WI38 (cell line): ENCODE results near the gene ITPK1.

Source experiments
- H3K4me3 ChIP-seq: 2 replicates; pipeline ENCODE4 v1.5.1; 2011; ENCODE audit warnings: low read depth, mild to moderate bottlenecking, control low read depth, low read length
- TF ChIP-seq, protein P1 (sequence below): IDR thresholded peaks from 2 replicates; pipeline ENCODE4 v1.5.1; 2012; ENCODE audit warnings: low read depth, mild to moderate bottlenecking, control low read depth, low read length

ITPK1 gene

DNA sequence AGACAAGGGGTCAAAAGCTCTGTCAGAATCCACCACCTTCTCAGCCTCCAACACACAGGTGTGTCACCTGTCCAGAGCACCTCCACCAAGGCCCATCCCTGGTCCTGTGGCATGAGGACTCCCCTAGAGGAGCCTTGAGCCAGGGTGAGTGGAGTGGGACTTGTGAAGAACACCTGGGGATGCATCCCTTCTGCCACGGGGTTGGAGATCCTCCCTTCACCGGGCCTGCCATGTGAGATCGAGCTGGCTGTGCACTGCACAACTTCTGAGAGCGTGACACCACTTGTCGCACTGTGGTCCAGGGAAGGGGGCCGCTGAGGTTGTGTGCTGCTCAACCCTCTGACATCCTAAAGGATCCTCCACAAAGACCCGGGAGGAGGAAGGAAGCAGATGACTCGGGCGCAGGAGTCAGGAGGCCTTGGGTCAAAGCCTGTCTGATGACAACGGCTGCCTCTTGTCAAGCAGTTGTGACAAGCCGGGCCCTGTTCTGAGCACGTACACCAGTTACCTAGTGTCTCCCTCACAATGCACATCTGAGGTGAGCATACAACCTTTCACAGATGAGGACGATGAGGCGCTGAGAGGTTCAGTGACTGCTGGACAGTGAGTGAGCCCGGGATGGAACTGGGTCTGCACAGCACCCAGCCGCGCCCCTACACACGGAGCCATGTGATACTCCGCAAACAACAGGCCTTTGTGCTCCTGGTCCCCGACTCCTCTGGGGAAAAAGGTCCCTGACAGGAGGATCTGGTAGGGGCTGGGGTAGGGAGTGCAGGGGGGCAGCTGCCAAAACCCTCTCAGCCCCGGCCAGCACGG is 157.1 kb downstream of the ITPK1 start:
- TF ChIP-seq, protein P1, sequence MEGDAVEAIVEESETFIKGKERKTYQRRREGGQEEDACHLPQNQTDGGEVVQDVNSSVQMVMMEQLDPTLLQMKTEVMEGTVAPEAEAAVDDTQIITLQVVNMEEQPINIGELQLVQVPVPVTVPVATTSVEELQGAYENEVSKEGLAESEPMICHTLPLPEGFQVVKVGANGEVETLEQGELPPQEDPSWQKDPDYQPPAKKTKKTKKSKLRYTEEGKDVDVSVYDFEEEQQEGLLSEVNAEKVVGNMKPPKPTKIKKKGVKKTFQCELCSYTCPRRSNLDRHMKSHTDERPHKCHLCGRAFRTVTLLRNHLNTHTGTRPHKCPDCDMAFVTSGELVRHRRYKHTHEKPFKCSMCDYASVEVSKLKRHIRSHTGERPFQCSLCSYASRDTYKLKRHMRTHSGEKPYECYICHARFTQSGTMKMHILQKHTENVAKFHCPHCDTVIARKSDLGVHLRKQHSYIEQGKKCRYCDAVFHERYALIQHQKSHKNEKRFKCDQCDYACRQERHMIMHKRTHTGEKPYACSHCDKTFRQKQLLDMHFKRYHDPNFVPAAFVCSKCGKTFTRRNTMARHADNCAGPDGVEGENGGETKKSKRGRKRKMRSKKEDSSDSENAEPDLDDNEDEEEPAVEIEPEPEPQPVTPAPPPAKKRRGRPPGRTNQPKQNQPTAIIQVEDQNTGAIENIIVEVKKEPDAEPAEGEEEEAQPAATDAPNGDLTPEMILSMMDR = no peak
- no peak overlapping the region for H3K4me3 ChIP-seq

DNA sequence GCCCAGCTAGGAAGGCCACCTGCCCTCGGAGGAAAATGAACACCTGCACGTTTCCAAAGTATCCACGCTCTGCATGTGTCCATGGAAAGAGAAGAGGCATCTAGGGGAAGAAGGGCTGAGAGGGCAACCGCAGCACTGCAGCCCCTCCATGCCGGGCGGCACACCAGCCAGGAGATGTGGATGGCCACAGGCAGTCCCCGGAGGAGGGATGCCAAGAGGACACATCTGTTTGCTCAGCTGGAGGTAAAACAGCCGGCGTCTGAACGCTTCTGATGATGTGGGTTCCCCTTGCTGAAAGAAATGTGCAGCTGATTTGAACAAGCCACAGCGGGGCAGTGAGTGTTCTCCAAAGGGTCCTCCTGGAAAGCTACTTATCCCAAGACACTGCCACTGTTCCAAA is 158.8 kb downstream of the ITPK1 start:
- H3K4me3 ChIP-seq = no peak overlapping the region
- TF ChIP-seq, protein P1 = no peak

DNA sequence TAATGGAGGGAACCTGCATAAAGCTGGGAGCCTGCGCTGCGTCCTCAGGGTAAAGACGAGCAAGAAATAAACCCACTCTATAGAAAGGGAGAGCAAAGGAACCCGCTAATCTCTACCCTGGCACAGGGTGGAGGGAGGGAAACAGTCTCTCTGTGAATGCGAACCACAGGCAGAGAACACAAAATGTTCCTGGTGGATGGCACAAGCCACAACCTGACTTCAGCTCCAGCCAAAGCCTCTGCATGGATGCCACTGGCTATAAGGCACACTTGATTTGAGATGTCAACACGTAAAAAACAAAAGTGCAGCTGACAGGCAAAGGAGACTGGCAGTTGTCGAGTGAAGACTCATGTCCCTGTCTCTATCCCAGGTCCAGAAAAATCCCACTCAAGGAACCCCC is 160.3 kb downstream of the ITPK1 start:
- no peak overlapping the region for H3K4me3 ChIP-seq
- TF ChIP-seq, protein P1 = no peak

DNA sequence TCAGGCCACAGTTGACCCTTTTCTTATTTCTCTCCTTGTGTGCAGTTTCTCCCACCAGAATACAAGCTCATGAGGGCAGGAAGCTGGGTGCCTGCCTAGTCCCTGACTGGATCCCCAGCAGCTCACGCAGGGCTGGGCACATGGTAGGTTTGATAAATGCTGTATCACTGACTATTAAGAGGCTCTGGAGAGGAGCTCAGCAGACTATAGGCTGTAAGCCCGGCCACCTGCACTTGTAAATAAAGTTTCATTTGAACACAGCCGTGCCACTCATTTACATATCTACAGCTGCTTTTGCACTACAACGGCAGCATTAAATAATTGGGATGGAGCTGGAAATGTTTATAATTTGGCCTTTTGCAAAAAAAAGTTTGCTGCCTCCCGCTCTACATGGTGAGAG is 160.8 kb downstream of the ITPK1 start:
- TF ChIP-seq, protein P1 = no peak
- H3K4me3 ChIP-seq = no peak overlapping the region

DNA sequence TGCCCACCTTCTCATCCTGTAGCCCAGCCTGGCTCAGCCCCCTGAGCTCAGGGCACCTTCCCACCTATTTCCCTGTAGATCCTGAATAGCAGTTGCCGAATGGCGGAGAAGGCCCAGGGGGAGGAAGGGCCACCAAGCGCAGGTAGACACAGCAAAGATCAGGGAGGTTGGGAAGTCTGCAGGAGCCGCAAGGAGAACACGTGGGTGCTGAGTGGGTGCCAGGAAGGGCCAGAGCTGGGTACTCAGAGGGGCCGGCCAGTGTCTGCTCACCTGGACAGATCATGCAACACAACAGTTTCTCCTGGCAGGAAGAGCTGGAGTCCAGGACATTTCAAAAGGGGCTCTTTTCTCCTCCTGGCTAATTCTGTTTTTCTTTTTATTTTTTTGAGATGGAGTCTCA is 162.2 kb downstream of the ITPK1 start:
- TF ChIP-seq, protein P1 = no peak
- no peak overlapping the region for H3K4me3 ChIP-seq

DNA sequence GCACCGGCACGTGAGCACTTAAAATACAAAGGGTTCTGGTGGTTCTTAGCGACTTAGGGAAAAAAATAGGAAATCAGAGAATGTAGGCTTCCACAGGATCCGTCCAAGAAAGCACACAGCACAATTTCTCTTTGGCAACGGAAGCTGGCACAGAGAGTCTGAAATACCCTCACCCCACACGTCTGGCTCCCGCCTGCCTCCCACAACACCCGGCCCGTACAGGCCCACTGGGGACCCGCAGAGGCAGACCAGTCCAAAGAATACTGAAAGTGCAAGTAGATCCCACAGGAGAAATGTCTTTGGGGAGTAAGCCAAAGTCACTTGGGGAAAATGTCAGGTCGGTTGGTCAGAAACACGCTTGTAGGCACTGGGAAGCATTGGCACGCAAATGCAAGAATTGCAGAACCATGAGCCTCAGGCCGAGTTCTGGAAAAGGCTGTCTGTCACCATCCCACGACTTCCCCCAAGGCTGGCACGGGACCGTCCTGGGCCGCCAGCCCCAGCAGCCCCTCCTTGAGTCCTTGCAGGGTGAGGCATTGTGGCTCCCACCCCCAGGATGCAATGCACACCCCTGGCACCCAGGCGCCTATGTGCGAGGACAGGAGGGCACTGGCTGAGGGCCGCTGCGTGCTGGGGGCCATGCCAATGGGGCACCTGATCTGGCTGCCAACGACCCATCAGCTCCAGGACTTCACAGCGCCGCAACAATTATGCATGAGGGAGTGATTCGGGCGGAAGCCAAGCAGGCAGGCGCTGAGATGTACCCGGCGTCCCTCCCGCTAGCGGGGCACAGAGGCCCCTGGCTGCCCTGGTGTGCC is 163.0 kb downstream of the ITPK1 start:
- TF ChIP-seq, protein P1 = no peak
- no peak overlapping the region for H3K4me3 ChIP-seq
